ENCODE measurements around the gene UBXN6. TPM values are rescaled to one million over a fixed set of nuclear protein-coding genes. Genes with fewer than 3 reads are reported as not detected.

The UBXN6 gene
- total RNA-seq, 5 donors from 2014 or later (not counting 1 experiment from before 2014, with no cell fraction given), result 49.7 to 86.4 (median 76.5) TPM

Other genes starting within 250 kb of the UBXN6 start
- gene EBI3, start 228.3 kb downstream of the UBXN6 start, total RNA-seq, result under 1 TPM in 3 of 5 donors, not detected in 2; 0.38 to 0.92 (median 0.79) TPM
- gene YJU2, start 210.7 kb downstream of the UBXN6 start, total RNA-seq, result 10 to 100 TPM; 28.4 to 37.4 (median 35.2) TPM
- under 1 TPM in 1 of 5 donors, not detected in 4; 0.19 TPM for gene SHD, start 178.5 kb downstream of the UBXN6 start, total RNA-seq
- 10 to 100 TPM; 13.5 to 44.0 (median 32.4) TPM for gene TMIGD2, start 155.4 kb downstream of the UBXN6 start, total RNA-seq
- 1 to 10 TPM; 2.8 to 4.1 (median 3.4) TPM for gene FSD1, start 153.2 kb downstream of the UBXN6 start, total RNA-seq
- gene STAP2, start 119.0 kb downstream of the UBXN6 start, total RNA-seq, result 1 to 10 TPM; 2.3 to 3.7 (median 2.9) TPM
- gene MPND, start 114.2 kb downstream of the UBXN6 start, total RNA-seq, result 10 to 100 TPM; 10.7 to 27.3 (median 22.6) TPM
- 10 to 100 TPM; 38.8 to 51.5 (median 45.7) TPM for gene SH3GL1, start 57.2 kb downstream of the UBXN6 start, total RNA-seq
- gene CHAF1A, start 55.2 kb downstream of the UBXN6 start, total RNA-seq, result 10 to 100 TPM; 14.4 to 27.3 (median 16.5) TPM
- gene HDGFL2, start 14.5 kb upstream of the UBXN6 start, total RNA-seq, result 10 to 100 TPM; 24.9 to 41.8 (median 39.4) TPM
- under 1 TPM in 3 of 5 donors, not detected in 2; 0.06 to 0.16 (median 0.15) TPM for gene PLIN4, start 60.7 kb upstream of the UBXN6 start, total RNA-seq
- gene PLIN5, start 77.4 kb upstream of the UBXN6 start, total RNA-seq, result 1 to 10 TPM in 2 of 5 donors, under 1 TPM in 3; 0.14 to 2.3 (median 0.99) TPM
- gene LRG1, start 82.2 kb upstream of the UBXN6 start, total RNA-seq, result under 1 TPM in 3 of 5 donors, not detected in 2; 0.13 to 0.32 (median 0.19) TPM
- under 1 TPM in 3 of 5 donors, not detected in 2; 0.25 to 0.43 (median 0.32) TPM for gene SEMA6B, start 101.9 kb upstream of the UBXN6 start, total RNA-seq
- gene TNFAIP8L1, start 181.7 kb upstream of the UBXN6 start, total RNA-seq, result 10 to 100 TPM; 10.8 to 23.0 (median 19.5) TPM
- gene MYDGF, start 212.5 kb upstream of the UBXN6 start, total RNA-seq, result 10 to 100 TPM; 27.5 to 46.4 (median 38.3) TPM